Adrenal gland (tissue), 12 donors: ENCODE results near the gene DNAJC22. TPM values are rescaled to one million over a fixed set of nuclear protein-coding genes. Genes with fewer than 3 reads are reported as not detected.

ENCODE experiments used
- DNase-seq, 7 donors: peaks; one replicate each; pipeline ENCODE4 v3.0.0-alpha.2; 2019 to 2020
- H3K27ac ChIP-seq, 5 donors: fragments of 200-600 bp; sonication (generic) in 4 of 5; 1 replicate in 3 of 5; 2 replicates in 2 of 5; pipeline versions ENCODE4 v1.5.1 to v1.8.0; 2016 to 2020; ENCODE audit warnings: mild to moderate bottlenecking in 1 of 5
- H3K27me3 ChIP-seq: fragments of 200-600 bp; 2 replicates; pipeline ENCODE4 v1.8.0; 2021
- H3K36me3 ChIP-seq, 2 donors: fragments of 200-600 bp; replicated peaks in 1 of 2; 1 replicate in 1 of 2; 2 replicates in 1 of 2; pipeline versions ENCODE4 v1.5.1 to v1.8.0; 2018 to 2022
- H3K4me1 ChIP-seq, 2 donors: fragments of 200-600 bp; replicated peaks in 1 of 2; 1 replicate in 1 of 2; 2 replicates in 1 of 2; pipeline versions ENCODE4 v1.5.1 to v1.8.0; 2018 to 2021
- H3K4me3 ChIP-seq, 4 donors: fragments of 200-600 bp; sonication (generic) in 3 of 4; one replicate each; pipeline ENCODE4 v1.5.1; 2016 to 2018
- H3K9me3 ChIP-seq, 3 donors: fragments of 200-600 bp; sonication (generic) in 1 of 3; replicated peaks in 1 of 3; 1 replicate in 2 of 3; 2 replicates in 1 of 3; pipeline versions ENCODE4 v1.5.1 to v1.8.0; 2016 to 2021
- POLR2A ChIP-seq, 2 donors: fragments of 450-650 bp; IDR thresholded peaks; one replicate each; pipeline ENCODE4 v1.6.1; 2017; ENCODE audit warnings: antibody characterized with exemption in 2 of 2, mild to moderate bottlenecking in 2 of 2, moderate library complexity in 1 of 2
- WGBS, 4 donors: extraction: QIAGEN DNeasy Blood & Tissue Kit in 2 of 4; methylation state at CpG; one replicate each; pipeline versions ENCODE4 v1.1.5 to v1.1.7; 2013 to 2017; 5-methylcytosine and 5-hydroxymethylcytosine counted together
- intact Hi-C, 2 donors: fragments of 100-400 bp; cut with DNase I; formaldehyde crosslinking; loops; one replicate each; pipeline versions ENCODE4 v1.14.1 to v1.15.0; 2022 to 2023
- polyA plus RNA-seq, 3 donors: library from polyadenylated mRNA; stranded (reverse); fragments of 200-250 nt in 2 of 3; fragments of 350-450 nt in 1 of 3; fragmentation: Illumina TruSeq in 1 of 3; extraction: RNeasy Lipid Tissue Mini Kit (QIAGEN cat#74804) in 1 of 3; gene quantifications; one replicate each; pipeline ENCODE4 v1.2.3, GENCODE V29; 2013 to 2014
- total RNA-seq, 9 donors: library from RNA; depleted of rRNA in 4 of 9; stranded (reverse); fragments of >200 nt in 4 of 9; fragments of 120-200 nt in 1 of 9; fragmentation: NEBNext Ultra II Directional in 1 of 9; extraction: Animal tissue kit (Norgen Biotek cat#: 25700) in 1 of 9; gene quantifications; one replicate each; pipeline versions ENCODE4 v1.1.0 to v1.2.4, GENCODE V29; 2013 to 2023
- TF ChIP-seq, protein P1 (sequence below), 6 experiments: fragments of 450-650 bp in 4 of 6; fragments of 200-600 bp in 2 of 6; sonication (generic) in 1 of 6; IDR thresholded peaks; 1 replicate in 5 of 6; 2 replicates in 1 of 6; pipeline versions ENCODE4 v1.5.1 to v1.8.0; 2016 to 2021; ENCODE audit warnings: antibody characterized with exemption in 6 of 6, mild to moderate bottlenecking in 2 of 6, moderate library complexity in 1 of 6
- donor health status: healthy with polysubstance abuse.
- donor health status: Bipolar disorder and iron deficiency.
- donor health status: DM: yes; HTN: yes; CAD: no.
- donor health status: DM: no; HTN: no; CAD: no.
- donor health status: DM: no; HTN: no; CAD: no.
- donor health status: DM: yes; HTN: yes; CAD: no.

DNAJC22 gene
- total and polyA plus RNA-seq, 12 donors = 0.40 to 2.9 (median 0.65) TPM

DNA sequence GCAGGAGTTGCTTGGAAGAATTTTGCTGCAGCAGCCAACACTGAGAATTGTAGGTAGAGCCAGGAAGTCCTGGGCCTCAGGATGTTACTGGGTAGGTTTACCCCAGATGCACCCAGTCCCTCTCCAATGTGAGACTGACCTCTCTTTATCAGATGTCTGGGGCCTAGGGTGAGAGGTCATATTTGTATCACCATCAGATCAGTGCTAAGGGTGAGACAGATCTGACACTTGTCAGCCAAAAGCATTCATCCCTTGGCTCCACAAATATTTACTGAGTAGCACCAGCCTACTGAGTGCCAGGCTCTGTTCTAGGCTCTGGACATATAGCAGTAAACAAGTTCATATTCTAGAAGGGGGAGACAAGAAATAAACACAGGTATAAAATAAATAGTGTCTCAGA, 19.3 kb upstream of the DNAJC22 start:
- DNase-seq = peak in 1 of 7 donors; percentile 4
- H3K27ac ChIP-seq = no peak overlapping the region
- H3K4me1 ChIP-seq = peaks cover 0 to 8% of the 10 kb centered on the region in 2 donors
- no peaks in the 10 kb centered on the region for H3K36me3 ChIP-seq
- intact Hi-C loops = no loop called here
- TF ChIP-seq, protein P1, sequence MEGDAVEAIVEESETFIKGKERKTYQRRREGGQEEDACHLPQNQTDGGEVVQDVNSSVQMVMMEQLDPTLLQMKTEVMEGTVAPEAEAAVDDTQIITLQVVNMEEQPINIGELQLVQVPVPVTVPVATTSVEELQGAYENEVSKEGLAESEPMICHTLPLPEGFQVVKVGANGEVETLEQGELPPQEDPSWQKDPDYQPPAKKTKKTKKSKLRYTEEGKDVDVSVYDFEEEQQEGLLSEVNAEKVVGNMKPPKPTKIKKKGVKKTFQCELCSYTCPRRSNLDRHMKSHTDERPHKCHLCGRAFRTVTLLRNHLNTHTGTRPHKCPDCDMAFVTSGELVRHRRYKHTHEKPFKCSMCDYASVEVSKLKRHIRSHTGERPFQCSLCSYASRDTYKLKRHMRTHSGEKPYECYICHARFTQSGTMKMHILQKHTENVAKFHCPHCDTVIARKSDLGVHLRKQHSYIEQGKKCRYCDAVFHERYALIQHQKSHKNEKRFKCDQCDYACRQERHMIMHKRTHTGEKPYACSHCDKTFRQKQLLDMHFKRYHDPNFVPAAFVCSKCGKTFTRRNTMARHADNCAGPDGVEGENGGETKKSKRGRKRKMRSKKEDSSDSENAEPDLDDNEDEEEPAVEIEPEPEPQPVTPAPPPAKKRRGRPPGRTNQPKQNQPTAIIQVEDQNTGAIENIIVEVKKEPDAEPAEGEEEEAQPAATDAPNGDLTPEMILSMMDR (IDR thresholded peaks at IDR 0.05) = no peak
- no peak for TF ChIP-seq POLR2A (IDR thresholded peaks at IDR 0.05)
- no peaks in the 10 kb centered on the region for H3K9me3 ChIP-seq
- H3K4me3 ChIP-seq = no peak overlapping the region
- H3K27me3 ChIP-seq = no peaks in the 10 kb centered on the region

DNA sequence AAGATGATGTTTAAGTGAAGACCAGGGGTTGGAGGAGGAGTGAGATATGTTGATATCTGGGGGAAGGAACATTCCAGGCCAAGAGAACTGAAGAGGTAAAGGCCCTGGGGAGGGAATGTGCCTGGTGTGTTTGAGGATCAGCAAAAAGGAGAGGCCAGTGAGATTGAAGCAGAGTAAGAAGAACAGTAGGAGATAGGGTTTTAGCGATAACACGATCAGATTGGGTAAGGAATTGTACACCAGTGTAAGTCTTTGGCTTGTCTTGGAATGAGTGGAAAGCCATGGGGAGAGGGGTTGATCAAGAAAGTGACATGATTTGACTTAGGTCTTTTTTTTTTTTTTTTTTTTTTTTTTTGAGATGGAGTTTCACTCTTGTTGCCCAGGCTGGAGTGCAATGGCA, 18.8 kb upstream of the DNAJC22 start:
- H3K4me1 ChIP-seq = peaks cover 0 to 5% of the 10 kb centered on the region in 2 donors
- intact Hi-C loops = no loop called here
- TF ChIP-seq POLR2A (IDR thresholded peaks at IDR 0.05) = no peak
- TF ChIP-seq, protein P1 (IDR thresholded peaks at IDR 0.05) = no peak
- no peak overlapping the region for H3K27ac ChIP-seq
- WGBS, 4 donors = 89 to 98% (median 95%) methylated on average over 2 of the region's 2 CpGs
- H3K27me3 ChIP-seq = no peaks in the 10 kb centered on the region
- H3K9me3 ChIP-seq = no peaks in the 10 kb centered on the region
- no peak overlapping the region for H3K4me3 ChIP-seq
- H3K36me3 ChIP-seq = no peaks in the 10 kb centered on the region
- no peak for DNase-seq

DNA sequence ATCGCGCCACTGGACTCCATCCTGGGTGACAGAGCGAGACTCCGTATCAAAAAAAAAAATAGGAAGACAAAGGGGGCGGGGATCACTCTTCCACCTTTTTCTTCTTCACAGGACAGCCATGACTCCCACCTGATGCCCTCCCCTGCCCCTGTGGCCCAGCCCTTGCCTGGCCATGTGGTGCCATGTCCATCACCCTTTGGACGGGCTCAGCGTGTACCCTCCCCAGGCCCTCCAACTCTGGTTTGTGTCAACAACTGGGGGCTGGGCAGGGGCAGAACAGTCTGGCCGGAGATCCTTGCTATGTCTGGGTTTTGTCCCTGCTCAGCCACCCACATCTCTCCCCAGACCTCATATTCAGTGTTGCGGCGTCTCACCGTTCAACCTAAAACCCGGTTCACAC, 17.9 kb upstream of the DNAJC22 start:
- H3K36me3 ChIP-seq = no peaks in the 10 kb centered on the region
- no peak overlapping the region for H3K4me3 ChIP-seq
- intact Hi-C loops = no loop called here
- no peaks in the 10 kb centered on the region for H3K4me1 ChIP-seq
- TF ChIP-seq, protein P1 (IDR thresholded peaks at IDR 0.05) = no peak
- TF ChIP-seq POLR2A (IDR thresholded peaks at IDR 0.05) = no peak
- no peaks in the 10 kb centered on the region for H3K9me3 ChIP-seq
- DNase-seq = no peak
- H3K27me3 ChIP-seq = peaks cover 4% of the 10 kb centered on the region
- WGBS, 4 donors = 97% methylated on average over 12 of the region's 12 CpGs
- no peak overlapping the region for H3K27ac ChIP-seq

DNA sequence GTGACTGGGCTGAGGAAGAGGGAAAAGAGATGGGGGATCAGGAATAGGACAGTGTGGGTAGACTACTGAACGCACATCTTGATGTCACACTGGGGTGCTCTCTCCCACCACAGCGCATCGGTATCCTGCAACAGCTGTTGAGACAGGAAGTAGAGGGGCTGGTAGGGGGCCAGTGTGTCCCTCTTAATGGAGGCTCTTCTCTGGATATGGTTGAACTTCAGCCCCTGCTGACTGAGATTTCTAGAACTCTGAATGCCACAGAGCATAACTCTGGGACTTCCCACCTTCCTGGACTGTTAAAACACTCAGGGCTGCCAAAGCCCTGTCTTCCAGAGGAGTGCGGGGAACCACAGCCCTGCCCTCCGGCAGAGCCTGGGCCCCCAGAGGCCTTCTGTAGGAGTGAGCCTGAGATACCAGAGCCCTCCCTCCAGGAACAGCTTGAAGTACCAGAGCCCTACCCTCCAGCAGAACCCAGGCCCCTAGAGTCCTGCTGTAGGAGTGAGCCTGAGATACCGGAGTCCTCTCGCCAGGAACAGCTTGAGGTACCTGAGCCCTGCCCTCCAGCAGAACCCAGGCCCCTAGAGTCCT, 16.6 kb upstream of the DNAJC22 start:
- H3K36me3 ChIP-seq = no peaks in the 10 kb centered on the region
- peaks cover 16% of the 10 kb centered on the region for H3K27me3 ChIP-seq
- TF ChIP-seq POLR2A (IDR thresholded peaks at IDR 0.05) = no peak
- TF ChIP-seq, protein P1 (IDR thresholded peaks at IDR 0.05) = no peak
- intact Hi-C loops = no loop called here
- DNase-seq = peak in 1 of 7 donors; percentile 5
- no peaks in the 10 kb centered on the region for H3K9me3 ChIP-seq
- 92 to 99% (median 97%) methylated on average over 3 to 7 of the region's 7 CpGs for WGBS, 4 donors
- H3K4me3 ChIP-seq = no peak overlapping the region
- no peaks in the 10 kb centered on the region for H3K4me1 ChIP-seq
- H3K27ac ChIP-seq = no peak overlapping the region
